Type B pancreatic cell (in vitro differentiated cells): ENCODE data around the gene GMIP. TPM values are rescaled to one million over a fixed set of nuclear protein-coding genes. Genes with fewer than 3 reads are reported as not detected.
"Not testable (repeated sequence)": the region's sequence is repeated elsewhere in the genome, so short reads cannot be mapped to it uniquely, and the experiment has no call there.

Source experiments
- DNase-seq: peaks from one replicate; pipeline ENCODE4 v3.0.0; 2021; ENCODE audit warnings: mixed read lengths; ENCODE audit not compliant: unreplicated experiment; ENCODE audit errors: extremely low spot score
- H3K27ac Mint-ChIP-seq: 2 replicates; pipeline ENCODE4 v1.8.0; 2021; ENCODE audit warnings: mild to moderate bottlenecking, mixed read lengths
- H3K27me3 Mint-ChIP-seq: 2 replicates; pipeline ENCODE4 v1.8.0; 2021; ENCODE audit warnings: mixed read lengths
- H3K36me3 Mint-ChIP-seq: 2 replicates; pipeline ENCODE4 v1.8.0; 2021; ENCODE audit warnings: mixed read lengths
- H3K4me1 Mint-ChIP-seq: one replicate; pipeline ENCODE4 v1.8.0; 2021; ENCODE audit warnings: mixed read lengths; ENCODE audit not compliant: unreplicated experiment
- H3K4me3 Mint-ChIP-seq: 2 replicates; pipeline ENCODE4 v1.8.0; 2021; ENCODE audit warnings: mild to moderate bottlenecking, mixed read lengths
- H3K9me3 Mint-ChIP-seq: 2 replicates; pipeline ENCODE4 v1.8.0; 2021; ENCODE audit warnings: mixed read lengths
- long read RNA-seq: library from polyadenylated mRNA; unstranded; transcript quantifications from one replicate; pipeline ENCODE4 v2.0.0, GENCODE V29; 2020
- total RNA-seq: library from RNA; stranded (reverse); gene quantifications from 2 replicates; pipeline ENCODE4 v1.2.1, GENCODE V29; 2021; ENCODE audit warnings: low replicate concordance
- TF ChIP-seq, protein P1 (sequence below): fragments of 200-600 bp; sonication (generic); conservative IDR thresholded peaks from 2 replicates; pipeline ENCODE4 v1.5.0; 2021; ENCODE audit warnings: antibody characterized with exemption, mild to moderate bottlenecking

GMIP gene, protein sequence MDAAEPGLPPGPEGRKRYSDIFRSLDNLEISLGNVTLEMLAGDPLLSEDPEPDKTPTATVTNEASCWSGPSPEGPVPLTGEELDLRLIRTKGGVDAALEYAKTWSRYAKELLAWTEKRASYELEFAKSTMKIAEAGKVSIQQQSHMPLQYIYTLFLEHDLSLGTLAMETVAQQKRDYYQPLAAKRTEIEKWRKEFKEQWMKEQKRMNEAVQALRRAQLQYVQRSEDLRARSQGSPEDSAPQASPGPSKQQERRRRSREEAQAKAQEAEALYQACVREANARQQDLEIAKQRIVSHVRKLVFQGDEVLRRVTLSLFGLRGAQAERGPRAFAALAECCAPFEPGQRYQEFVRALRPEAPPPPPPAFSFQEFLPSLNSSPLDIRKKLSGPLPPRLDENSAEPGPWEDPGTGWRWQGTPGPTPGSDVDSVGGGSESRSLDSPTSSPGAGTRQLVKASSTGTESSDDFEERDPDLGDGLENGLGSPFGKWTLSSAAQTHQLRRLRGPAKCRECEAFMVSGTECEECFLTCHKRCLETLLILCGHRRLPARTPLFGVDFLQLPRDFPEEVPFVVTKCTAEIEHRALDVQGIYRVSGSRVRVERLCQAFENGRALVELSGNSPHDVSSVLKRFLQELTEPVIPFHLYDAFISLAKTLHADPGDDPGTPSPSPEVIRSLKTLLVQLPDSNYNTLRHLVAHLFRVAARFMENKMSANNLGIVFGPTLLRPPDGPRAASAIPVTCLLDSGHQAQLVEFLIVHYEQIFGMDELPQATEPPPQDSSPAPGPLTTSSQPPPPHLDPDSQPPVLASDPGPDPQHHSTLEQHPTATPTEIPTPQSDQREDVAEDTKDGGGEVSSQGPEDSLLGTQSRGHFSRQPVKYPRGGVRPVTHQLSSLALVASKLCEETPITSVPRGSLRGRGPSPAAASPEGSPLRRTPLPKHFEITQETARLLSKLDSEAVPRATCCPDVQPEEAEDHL
- 15.3 and 15.9 TPM in 2 replicates for total RNA-seq
- long read RNA-seq, result 0 reads

DNA sequence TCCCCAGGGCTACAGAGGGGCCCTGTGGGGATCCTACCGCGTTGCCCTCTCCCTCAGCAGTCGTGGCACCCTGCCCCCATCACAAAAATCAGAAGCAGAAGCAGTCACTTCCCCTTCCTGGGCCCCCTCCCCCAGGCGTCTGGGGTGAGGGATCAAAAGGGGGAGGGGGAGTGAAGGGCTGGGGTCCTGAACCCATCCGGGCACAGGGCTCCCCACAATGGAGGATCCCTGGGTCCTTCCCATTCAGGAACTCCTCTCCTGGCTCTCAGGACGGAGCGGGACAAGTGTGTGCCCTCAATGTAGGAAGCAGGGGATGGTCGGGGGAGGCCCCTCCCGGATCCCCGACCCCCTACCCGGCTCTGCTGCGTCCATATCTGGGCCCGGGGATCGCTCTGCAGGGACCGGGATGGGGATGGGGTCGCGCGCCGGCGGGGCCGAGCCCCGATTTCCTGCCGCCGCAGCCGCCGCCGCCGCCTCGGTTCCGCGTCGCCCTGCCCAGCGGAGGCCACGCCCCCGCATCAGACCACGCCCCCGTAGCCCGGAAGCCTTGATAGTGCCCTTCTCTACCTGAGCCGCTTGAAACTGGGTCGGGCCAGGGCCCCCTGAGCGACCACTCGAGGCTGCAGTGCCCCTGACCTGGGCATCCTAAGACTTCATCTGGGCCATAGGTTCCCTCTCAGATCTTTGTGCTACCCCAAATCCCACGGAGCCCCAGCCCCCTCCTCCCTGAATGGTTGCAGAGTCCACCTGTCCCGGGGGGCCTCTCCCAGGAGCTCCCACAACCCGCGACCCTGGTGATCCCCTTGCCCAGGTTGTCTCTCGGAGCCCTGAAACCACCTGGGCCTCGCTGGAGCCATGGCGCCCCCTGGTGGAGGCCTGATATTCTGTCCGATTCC is at the start of gene GMIP:
TSS of gene GMIP (minus strand) at position 500 of the 896 bp plus-strand sequence. CDS start at position 372, 128 bp downstream.
- peaks cover 8% of the 10 kb centered on the region for H3K4me1 Mint-ChIP-seq
- no peaks in the 10 kb centered on the region for H3K36me3 Mint-ChIP-seq
- peak within 1 kb of the TSS; percentile 97 for H3K4me3 Mint-ChIP-seq
- DNase-seq, result peak; percentile 83
- H3K27ac Mint-ChIP-seq, result peak within 1 kb of the TSS; percentile 86
- H3K27me3 Mint-ChIP-seq, result no peaks in the 10 kb centered on the region
- TF ChIP-seq, protein P1, sequence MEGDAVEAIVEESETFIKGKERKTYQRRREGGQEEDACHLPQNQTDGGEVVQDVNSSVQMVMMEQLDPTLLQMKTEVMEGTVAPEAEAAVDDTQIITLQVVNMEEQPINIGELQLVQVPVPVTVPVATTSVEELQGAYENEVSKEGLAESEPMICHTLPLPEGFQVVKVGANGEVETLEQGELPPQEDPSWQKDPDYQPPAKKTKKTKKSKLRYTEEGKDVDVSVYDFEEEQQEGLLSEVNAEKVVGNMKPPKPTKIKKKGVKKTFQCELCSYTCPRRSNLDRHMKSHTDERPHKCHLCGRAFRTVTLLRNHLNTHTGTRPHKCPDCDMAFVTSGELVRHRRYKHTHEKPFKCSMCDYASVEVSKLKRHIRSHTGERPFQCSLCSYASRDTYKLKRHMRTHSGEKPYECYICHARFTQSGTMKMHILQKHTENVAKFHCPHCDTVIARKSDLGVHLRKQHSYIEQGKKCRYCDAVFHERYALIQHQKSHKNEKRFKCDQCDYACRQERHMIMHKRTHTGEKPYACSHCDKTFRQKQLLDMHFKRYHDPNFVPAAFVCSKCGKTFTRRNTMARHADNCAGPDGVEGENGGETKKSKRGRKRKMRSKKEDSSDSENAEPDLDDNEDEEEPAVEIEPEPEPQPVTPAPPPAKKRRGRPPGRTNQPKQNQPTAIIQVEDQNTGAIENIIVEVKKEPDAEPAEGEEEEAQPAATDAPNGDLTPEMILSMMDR, result peak; percentile 97
- H3K9me3 Mint-ChIP-seq, result no peaks in the 10 kb centered on the region

DNA sequence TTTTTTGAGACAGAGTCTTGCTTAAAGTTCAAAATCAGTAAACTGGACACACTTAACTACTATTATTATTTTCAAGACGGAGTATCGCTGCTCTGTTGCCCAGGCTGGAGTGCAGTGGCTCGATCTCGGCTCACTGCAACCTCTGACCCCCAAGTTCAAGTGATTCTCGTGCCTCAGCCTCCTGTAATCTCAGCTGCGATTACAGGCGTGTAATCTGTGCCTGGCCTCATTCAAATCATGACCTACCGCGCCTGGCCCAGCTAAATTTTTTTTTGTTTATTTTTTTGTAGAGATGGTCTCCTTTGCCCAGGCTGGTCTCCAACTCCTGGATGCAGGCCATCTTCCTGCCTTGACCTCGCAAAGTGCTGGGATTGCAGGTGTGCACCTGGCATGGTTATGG is 48.2 kb upstream of the GMIP start:
- H3K27me3 Mint-ChIP-seq, result no peaks in the 10 kb centered on the region
- H3K9me3 Mint-ChIP-seq, result no peaks in the 10 kb centered on the region
- DNase-seq, result no peak
- H3K36me3 Mint-ChIP-seq, result no peaks in the 10 kb centered on the region
- no peak overlapping the region for H3K27ac Mint-ChIP-seq
- TF ChIP-seq, protein P1, result no peak
- H3K4me3 Mint-ChIP-seq, result no peak overlapping the region
- no peaks in the 10 kb centered on the region for H3K4me1 Mint-ChIP-seq

DNA sequence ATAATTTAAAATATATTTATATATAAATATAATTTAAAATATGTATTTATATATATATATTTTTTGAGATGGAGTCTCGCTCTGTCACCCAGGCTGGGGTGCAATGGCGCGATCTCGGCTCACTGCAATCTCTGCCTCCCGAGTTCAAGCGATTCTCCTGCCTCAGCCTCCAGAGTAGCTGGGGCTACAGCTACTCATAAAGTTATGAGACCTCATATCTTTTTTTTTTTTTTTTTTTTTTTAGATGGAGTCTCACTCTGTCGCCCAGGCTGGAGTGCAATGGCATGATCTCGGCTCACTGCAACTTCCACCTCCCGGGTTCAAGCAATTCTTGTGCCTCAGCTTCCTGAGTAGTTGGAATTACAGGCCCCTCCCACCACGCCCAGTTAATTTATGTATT is 45.6 kb upstream of the GMIP start:
- H3K4me3 Mint-ChIP-seq, H3K27me3 Mint-ChIP-seq, H3K36me3 Mint-ChIP-seq, H3K4me1 Mint-ChIP-seq, DNase-seq, H3K27ac Mint-ChIP-seq, H3K9me3 Mint-ChIP-seq: not testable (repeated sequence)

DNA sequence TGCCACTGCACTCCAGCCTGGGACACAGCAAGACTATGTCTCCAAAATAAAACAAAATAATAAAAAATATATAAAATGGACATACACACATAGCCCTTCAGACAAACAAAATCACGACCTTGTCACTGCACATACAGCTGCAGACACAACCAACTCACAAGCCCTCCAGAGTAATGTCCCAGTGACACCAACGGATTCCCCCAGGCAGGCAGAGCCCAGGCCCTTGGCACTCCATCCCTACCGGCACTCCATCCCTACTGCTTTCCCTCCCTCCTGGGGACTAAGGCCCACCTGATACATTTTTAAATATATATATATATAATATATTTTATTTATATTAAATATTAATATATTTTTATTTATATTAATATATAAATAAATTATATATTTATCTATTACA is 43.6 kb upstream of the GMIP start:
- Mint-ChIP-seq H3K27ac (no peak overlapping the region), H3K9me3 (peaks cover 5% of the 10 kb centered on the region), H3K36me3 (peaks cover 25% of the 10 kb centered on the region)

DNA sequence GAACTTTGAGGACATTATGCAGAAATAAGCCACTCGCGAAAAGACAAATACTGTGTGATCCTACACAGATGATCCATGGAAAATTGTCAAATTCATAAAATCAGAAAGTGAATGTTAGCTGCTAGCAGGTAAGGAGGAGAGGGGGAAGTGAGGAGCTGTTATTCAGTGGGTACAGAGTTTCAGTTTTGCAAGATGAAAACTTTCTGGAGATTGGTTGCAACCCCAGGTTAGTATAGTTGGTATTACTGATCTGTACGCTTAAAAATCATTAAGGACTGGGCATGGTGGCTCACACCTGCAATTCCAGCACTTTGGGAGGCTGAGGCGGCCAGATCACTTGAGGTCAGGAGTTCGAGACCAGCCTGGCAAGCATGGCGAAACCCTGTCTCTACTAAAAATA is 43.1 kb upstream of the GMIP start:
- DNase-seq, result no peak
- Mint-ChIP-seq H3K4me1 (no peaks in the 10 kb centered on the region), H3K9me3 (peaks cover 5% of the 10 kb centered on the region), H3K36me3 (peaks cover 25% of the 10 kb centered on the region), H3K4me3 (no peak overlapping the region), H3K27me3 (no peaks in the 10 kb centered on the region), H3K27ac (no peak overlapping the region)
- TF ChIP-seq, protein P1, result no peak

More for the DNA sequence above, 43.6 kb upstream of the GMIP start:
- DNase-seq, result no peak
- Mint-ChIP-seq H3K4me1 (no peaks in the 10 kb centered on the region), H3K27me3 (no peaks in the 10 kb centered on the region), H3K4me3 (no peak overlapping the region)
- TF ChIP-seq, protein P1, result no peak

DNA sequence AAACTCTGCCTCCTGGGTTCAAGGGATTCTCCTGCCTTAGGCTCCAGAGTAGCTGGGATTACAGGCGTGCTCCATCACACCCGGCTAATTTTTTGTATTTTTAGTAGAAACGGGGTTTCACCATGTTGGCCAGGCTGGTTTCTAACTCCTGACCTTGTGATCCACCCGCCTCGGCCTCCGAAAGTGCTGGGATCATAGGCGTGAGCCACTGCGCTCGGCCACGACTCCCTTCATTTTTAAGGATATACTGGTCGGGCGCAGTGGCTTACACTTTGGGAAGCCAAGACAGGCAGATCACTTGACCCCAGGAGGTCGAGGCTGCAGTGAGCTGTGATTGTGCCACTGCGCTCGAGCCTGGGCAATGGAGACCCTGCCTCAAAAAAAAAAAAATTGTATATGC is 42.7 kb upstream of the GMIP start:
- not testable (repeated sequence) for H3K27ac Mint-ChIP-seq, H3K9me3 Mint-ChIP-seq, H3K4me1 Mint-ChIP-seq, H3K27me3 Mint-ChIP-seq, DNase-seq, H3K4me3 Mint-ChIP-seq
- H3K36me3 Mint-ChIP-seq, result peaks cover 27% of the 10 kb centered on the region
